ENCODE data around the gene LHPP. TPM values are rescaled to one million over a fixed set of nuclear protein-coding genes. Genes with fewer than 3 reads are reported as not detected.

The LHPP gene
- total and polyA plus RNA-seq, 2 experiments from 2014 or later, result 27.4 to 40.2 TPM

DNA sequence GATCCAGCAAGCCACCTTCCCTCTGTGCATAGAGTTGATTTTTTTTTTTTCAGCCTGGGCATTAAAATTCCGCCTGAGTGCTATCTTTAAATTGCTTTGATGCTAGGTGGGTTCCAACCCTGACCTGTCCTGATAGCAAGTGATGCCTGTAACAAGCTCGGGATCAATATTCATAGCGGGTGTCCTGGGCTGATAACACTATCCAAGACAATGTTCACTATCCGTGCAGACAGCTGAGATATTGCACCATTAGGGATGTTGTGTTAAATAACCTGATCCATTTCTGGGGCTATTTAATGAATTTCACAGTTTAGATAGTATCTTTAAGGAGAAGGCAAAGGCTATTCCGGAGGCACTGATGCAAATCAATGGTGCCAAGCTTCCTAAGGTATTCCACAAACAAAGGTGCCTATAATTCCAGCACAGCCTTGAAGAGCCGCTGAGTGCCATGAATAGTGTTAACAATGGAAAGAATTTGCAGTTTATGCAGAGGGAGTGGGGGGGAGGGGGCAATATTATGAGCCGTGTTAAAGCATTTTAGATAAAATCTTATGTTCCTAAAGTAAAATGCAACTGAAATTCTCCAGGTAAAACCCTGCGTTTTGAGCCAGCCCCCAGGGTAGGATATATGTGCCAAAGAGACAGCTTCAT, 7.5 kb upstream of the LHPP start:
- Histone ChIP-seq H3K4me3 (peak overlapping the region; percentile 24; the same call in 1 of the 2 replicates), H3F3A (replicated peaks; ENCODE audit: low read depth) (peaks cover 15% of the 10 kb centered on the region), H3K4me1 (ENCODE audit: insufficient read depth) (peaks cover 78% of the 10 kb centered on the region), H3K27ac (ENCODE audit: low read depth) (peak overlapping the region; percentile 86), H3K79me2 (replicated peaks; ENCODE audit: insufficient read depth) (no peaks in the 10 kb centered on the region), H3K27me3 (ENCODE audit: insufficient read depth) (peaks cover 17% of the 10 kb centered on the region), H2AFZ (no peak overlapping the region), H3K9me2 (ENCODE audit: insufficient read depth) (no peaks in the 10 kb centered on the region), H3K4me2 (peak overlapping the region; percentile 70), H4K20me1 (replicated peaks; ENCODE audit: insufficient read depth) (no peaks in the 10 kb centered on the region), H3K36me3 (ENCODE audit: insufficient read depth) (no peaks in the 10 kb centered on the region)
- H3K27ac Mint-ChIP-seq, result no peak overlapping the region; the same call in 1 of the 2 replicates
- peak; percentile 3; the same call in 2 of the 3 replicates for ATAC-seq
- peaks cover 42% of the 10 kb centered on the region for H3K27me3 Mint-ChIP-seq (ENCODE audit: insufficient read depth, low read depth, poor library complexity)
- TF ChIP-seq CREB1 (CRISPR knock-in tag; IDR thresholded peaks at IDR 0.05; ENCODE audit: low read depth) (no peak), ZNF462 (CRISPR knock-in tag; IDR thresholded peaks at IDR 0.05) (no peak), NANOG (IDR thresholded peaks at IDR 0.05; ENCODE audit: borderline replicate concordance) (peak; percentile 87)
- peaks cover 76% of the 10 kb centered on the region for H3K4me1 Mint-ChIP-seq
- peak overlapping the region; percentile 15 for H3K4me3 Mint-ChIP-seq
- H3K36me3 Mint-ChIP-seq (ENCODE audit: low read depth), result no peaks in the 10 kb centered on the region
- DNase-seq (ENCODE audit: low spot score), result peak; percentile 80
- H3K9me3 Mint-ChIP-seq, result no peaks in the 10 kb centered on the region

- H3K4me2 ChIP-seq, result peak overlapping the region; percentile 70; the same call in 1 of the 2 replicates
- no peak for TF ChIP-seq POLR2AphosphoS5 (IDR thresholded peaks at IDR 0.05; ENCODE audit: low read depth)
- TF ChIP-seq EZH2phosphoT487 (IDR thresholded peaks at IDR 0.05; ENCODE audit: unreplicated experiment), result no peak
- no peak for TF ChIP-seq ZNF331 (CRISPR knock-in tag; IDR thresholded peaks at IDR 0.05; ENCODE audit: low read depth)
- TF ChIP-seq ZNF462 (CRISPR knock-in tag; IDR thresholded peaks at IDR 0.05), result no peak
Observed at GRCh38 chr10:124455441-124455840, 6.2 kb upstream of the LHPP start.

More at GRCh38 chr10:124455441-124455840, 6.2 kb upstream of the LHPP start:
- no peak overlapping the region for H2AFZ ChIP-seq
- DNase-seq (ENCODE audit: low spot score) (no peak), ATAC-seq (no peak)
- peaks cover 78% of the 10 kb centered on the region for H3K4me1 ChIP-seq (ENCODE audit: insufficient read depth)
- H3K27ac ChIP-seq (ENCODE audit: low read depth), result no peak overlapping the region
- H3F3A ChIP-seq (replicated peaks; ENCODE audit: low read depth), result peaks cover 11% of the 10 kb centered on the region
- Mint-ChIP-seq H3K27ac (no peak overlapping the region), H3K4me3 (no peak overlapping the region), H3K4me1 (peaks cover 76% of the 10 kb centered on the region), H3K36me3 (ENCODE audit: low read depth) (no peaks in the 10 kb centered on the region), H3K9me3 (no peaks in the 10 kb centered on the region), H3K27me3 (ENCODE audit: insufficient read depth, low read depth, poor library complexity) (peaks cover 33% of the 10 kb centered on the region)
- H3K36me3 ChIP-seq (ENCODE audit: insufficient read depth), result no peaks in the 10 kb centered on the region
- H3K79me2 ChIP-seq (replicated peaks; ENCODE audit: insufficient read depth), result no peaks in the 10 kb centered on the region
- H4K20me1 ChIP-seq (replicated peaks; ENCODE audit: insufficient read depth), result no peaks in the 10 kb centered on the region
- no peak overlapping the region for H3K4me3 ChIP-seq
- H3K9me2 ChIP-seq (ENCODE audit: insufficient read depth), result no peaks in the 10 kb centered on the region
- H3K27me3 ChIP-seq (ENCODE audit: insufficient read depth), result peaks cover 6% of the 10 kb centered on the region

All from GM23338 (cell line).